Caco-2 (cell line): ENCODE results near the gene NDUFV1. TPM values are rescaled to one million over a fixed set of nuclear protein-coding genes. Genes with fewer than 3 reads are reported as not detected.
"Not testable (repeated sequence)": the region's sequence is repeated elsewhere in the genome, so short reads cannot be mapped to it uniquely, and the experiment has no call there.

Experiments used
- BruUV-seq: library from RNA; stranded (reverse); fragments of 400-500 nt; replicated peaks from 2 replicates; lab custom pipeline; 2021; lab: Mats Ljungman, UMichigan
- CTCF ChIA-PET: fragments of 300-600 bp; sonication (Branson Sonifier 250); formaldehyde crosslinking; loops from one replicate; lab custom pipeline; 2022; ENCODE audit warnings: antibody characterized with exemption; lab: Charles Lee
- POLR2A ChIA-PET: fragments of 300-600 bp; sonication (Branson Sonifier 250); formaldehyde crosslinking; loops from one replicate; lab custom pipeline; 2022; ENCODE audit warnings: antibody characterized with exemption; lab: Charles Lee
- DNase-seq, 2 experiments: peaks; one replicate each; pipeline versions ENCODE4 v3.0.0 to v3.0.0-alpha.2; 2020 to 2022
- H3K27me3 ChIP-seq: replicated peaks from 2 replicates; pipeline ENCODE4 v1.6.0; 2011; ENCODE audit warnings: low read length; ENCODE audit not compliant: control insufficient read depth, insufficient read depth
- H3K36me3 ChIP-seq: 2 replicates; pipeline ENCODE4 v1.5.1; 2011; ENCODE audit warnings: low read length; ENCODE audit not compliant: control insufficient read depth, insufficient read depth
- H3K4me1 ChIP-seq: fragments of 250-450 bp; sonication (Bioruptor Pico); 2 replicates; pipeline ENCODE4 v1.5.1; 2020; ENCODE audit warnings: mild to moderate bottlenecking
- H3K4me3 ChIP-seq: 2 replicates; pipeline ENCODE4 v1.5.1; 2011; ENCODE audit warnings: low read depth, mild to moderate bottlenecking, control low read depth, low read length
- H3K9me3 ChIP-seq: fragments of 250-450 bp; sonication (Bioruptor Pico); 2 replicates; pipeline ENCODE4 v1.5.1; 2020; ENCODE audit warnings: mild to moderate bottlenecking, moderate library complexity
- H3K27ac Mint-ChIP-seq: one replicate; pipeline ENCODE4 v1.8.0; 2022; ENCODE audit warnings: mixed read lengths; ENCODE audit not compliant: unreplicated experiment
- H3K27me3 Mint-ChIP-seq: one replicate; pipeline ENCODE4 v1.8.0; 2022; ENCODE audit warnings: mixed read lengths; ENCODE audit not compliant: insufficient read depth, unreplicated experiment
- H3K36me3 Mint-ChIP-seq: one replicate; pipeline ENCODE4 v1.8.0; 2022; ENCODE audit warnings: mild to moderate bottlenecking, mixed read lengths; ENCODE audit not compliant: insufficient read depth, unreplicated experiment
- H3K4me1 Mint-ChIP-seq: one replicate; pipeline ENCODE4 v1.8.0; 2022; ENCODE audit warnings: low read depth, mixed read lengths; ENCODE audit not compliant: unreplicated experiment
- H3K4me3 Mint-ChIP-seq: one replicate; pipeline ENCODE4 v1.8.0; 2022; ENCODE audit warnings: mild to moderate bottlenecking, moderate library complexity, mixed read lengths; ENCODE audit not compliant: unreplicated experiment
- H3K9me3 Mint-ChIP-seq: one replicate; pipeline ENCODE4 v1.8.0; 2022; ENCODE audit warnings: mixed read lengths; ENCODE audit not compliant: unreplicated experiment
- CTCF ChIP-seq, 2 experiments: fragments of 200-600 bp in 1 of 2; IDR thresholded peaks; 1 replicate in 1 of 2; 2 replicates in 1 of 2; pipeline versions ENCODE4 v1.5.1 to v1.8.0; 2011 to 2022; ENCODE audit warnings: antibody characterized with exemption in 1 of 2, control low read depth in 1 of 2, inconsistent platforms in 1 of 2, low read depth in 1 of 2, low read length in 1 of 2, mild to moderate bottlenecking in 1 of 2, moderate library complexity in 1 of 2; ENCODE audit not compliant: insufficient read depth in 1 of 2, severe bottlenecking in 1 of 2, unreplicated experiment in 1 of 2
- intact Hi-C: fragments of 100-400 bp; cut with micrococcal nuclease; formaldehyde crosslinking; loops from one replicate; pipeline ENCODE4 v1.10.0; 2022; ENCODE audit not compliant: unreplicated experiment
- total RNA-seq: library from RNA; stranded (reverse); gene quantifications from 2 replicates; pipeline ENCODE4 v1.2.3, GENCODE V29; 2022

The NDUFV1 gene
- total RNA-seq, 1 experiment from 2014 or later: 358 TPM

- no TSS peak for BruUV-seq
- H3K9me3 Mint-ChIP-seq: no peaks in the 10 kb centered on the region
- no peaks in the 10 kb centered on the region for H3K27me3 ChIP-seq
- POLR2A ChIA-PET: no interaction called here
- H3K4me3 ChIP-seq: no peak overlapping the region
- H3K4me1 Mint-ChIP-seq: peaks cover 3% of the 10 kb centered on the region
- intact Hi-C loops: no loop called here
- CTCF ChIA-PET: no interaction called here
- H3K36me3 ChIP-seq: no peaks in the 10 kb centered on the region
- DNase-seq: no peak
- H3K36me3 Mint-ChIP-seq: peaks cover 1% of the 10 kb centered on the region
- no peak for TF ChIP-seq CTCF (IDR thresholded peaks at IDR 0.05; ENCODE audit: insufficient read depth in 1 of 2, low read depth in 1 of 2, low read length in 1 of 2, severe bottlenecking in 1 of 2, unreplicated experiment in 1 of 2)
- no peaks in the 10 kb centered on the region for H3K9me3 ChIP-seq
- no peak overlapping the region for H3K4me3 Mint-ChIP-seq
- H3K4me1 ChIP-seq: peaks cover 3% of the 10 kb centered on the region; the same call in 1 of the 2 replicates
- no peaks in the 10 kb centered on the region for H3K27me3 Mint-ChIP-seq
- no peak overlapping the region for H3K27ac Mint-ChIP-seq
Measured at GRCh38 chr11:67636962-67637361, 30.2 kb downstream of the NDUFV1 start.

GRCh38 chr11:67637441-67637840 lies 30.7 kb downstream of the NDUFV1 start:
- H3K4me3 Mint-ChIP-seq, H3K36me3 Mint-ChIP-seq, H3K27me3 ChIP-seq, H3K4me3 ChIP-seq, POLR2A ChIA-PET, H3K36me3 ChIP-seq, H3K27ac Mint-ChIP-seq, H3K27me3 Mint-ChIP-seq, intact Hi-C loops, H3K9me3 ChIP-seq, H3K4me1 ChIP-seq, DNase-seq, BruUV-seq, H3K4me1 Mint-ChIP-seq, H3K9me3 Mint-ChIP-seq: not testable (repeated sequence)
- CTCF ChIA-PET: interaction anchor here (2.2 kb wide), 1 partner anchor 22 kb away, joined by 9 read pairs; no protein-coding TSS in a partner anchor

- Mint-ChIP-seq H3K36me3 (no peaks in the 10 kb centered on the region), H3K4me3 (no peak overlapping the region), H3K9me3 (no peaks in the 10 kb centered on the region), H3K4me1 (no peaks in the 10 kb centered on the region), H3K27ac (no peak overlapping the region), H3K27me3 (no peaks in the 10 kb centered on the region)
- DNase-seq: peak in 1 of 2 experiments; percentile 43
- POLR2A ChIA-PET: interaction anchor here (0.6 kb wide), 1 partner anchor 66 kb away, joined by 3 read pairs; no protein-coding TSS in a partner anchor
- no peaks in the 10 kb centered on the region for H3K27me3 ChIP-seq
- BruUV-seq: no TSS peak
- peaks cover 6% of the 10 kb centered on the region; the same call in 1 of the 2 replicates for H3K9me3 ChIP-seq
- 0 out of 2 replicates have a peak, but pooled peaks cover 3% of the 10 kb centered on the region for H3K4me1 ChIP-seq
- CTCF ChIA-PET: interaction anchor here (2.2 to 2.8 kb wide), 2 partner anchors 9 to 21 kb away, joined by 9 to 18 read pairs; partner anchors contain the start of gene NUDT8
- no peaks in the 10 kb centered on the region for H3K36me3 ChIP-seq
- TF ChIP-seq CTCF (IDR thresholded peaks at IDR 0.05; ENCODE audit: insufficient read depth in 1 of 2, low read depth in 1 of 2, low read length in 1 of 2, severe bottlenecking in 1 of 2, unreplicated experiment in 1 of 2): no peak
- H3K4me3 ChIP-seq: no peak overlapping the region
- intact Hi-C loops: no loop called here
Measured at GRCh38 chr11:67638535-67639437, 32.0 kb downstream of the NDUFV1 start.
